GM19328 (cell line): ENCODE measurements around the gene MCC.
"Not testable (repeated sequence)": the region's sequence is repeated elsewhere in the genome, so short reads cannot be mapped to it uniquely, and the experiment has no call there.

Experiments
- ATAC-seq: cut with Tn5 transposase; IDR thresholded peaks from one replicate; pipeline ENCODE4 v1.9.1; 2021; ENCODE audit warnings: mild to moderate bottlenecking, moderate library complexity; ENCODE audit not compliant: unreplicated experiment

Gene MCC

DNA sequence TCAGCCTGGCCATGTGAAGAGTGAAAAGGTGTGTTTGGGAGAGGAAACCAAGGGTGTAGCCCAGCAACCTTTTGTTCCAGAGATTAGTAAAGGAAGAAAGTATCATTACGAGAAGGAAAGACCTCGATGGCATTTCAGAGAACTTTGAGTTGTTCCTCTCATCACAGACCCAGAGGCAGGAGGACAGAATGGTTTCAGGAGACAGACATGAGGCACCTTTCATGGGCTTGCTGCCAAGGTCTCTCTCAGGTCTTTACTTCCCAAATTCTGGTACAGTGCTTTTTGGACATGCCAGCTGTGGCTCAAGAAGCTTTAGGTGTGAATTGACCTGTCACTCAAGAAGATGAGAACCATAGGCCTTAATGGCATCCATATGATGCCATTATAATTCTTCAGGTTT lies 2.8 kb upstream of the MCC start:
- ATAC-seq, result no peak

DNA sequence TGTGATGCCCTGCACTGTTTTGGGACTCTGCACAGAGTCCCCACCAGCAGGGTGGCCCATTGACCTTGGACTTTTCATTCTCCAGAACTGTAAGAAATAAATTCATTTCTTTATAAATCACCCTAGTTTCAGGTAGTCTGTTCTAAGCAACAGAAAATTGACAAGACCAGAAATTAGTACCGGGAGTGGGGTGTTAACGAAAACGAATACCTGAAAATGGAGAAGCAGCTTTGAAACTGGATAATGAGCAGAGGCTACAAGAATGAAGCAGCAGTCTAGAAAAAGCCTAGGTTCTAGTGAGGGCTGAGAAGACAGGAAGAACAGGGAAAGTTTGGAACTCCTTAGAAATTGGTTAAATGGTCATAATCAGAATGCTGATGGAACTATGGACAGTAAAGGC lies 2.1 kb upstream of the MCC start:
- no peak for ATAC-seq

DNA sequence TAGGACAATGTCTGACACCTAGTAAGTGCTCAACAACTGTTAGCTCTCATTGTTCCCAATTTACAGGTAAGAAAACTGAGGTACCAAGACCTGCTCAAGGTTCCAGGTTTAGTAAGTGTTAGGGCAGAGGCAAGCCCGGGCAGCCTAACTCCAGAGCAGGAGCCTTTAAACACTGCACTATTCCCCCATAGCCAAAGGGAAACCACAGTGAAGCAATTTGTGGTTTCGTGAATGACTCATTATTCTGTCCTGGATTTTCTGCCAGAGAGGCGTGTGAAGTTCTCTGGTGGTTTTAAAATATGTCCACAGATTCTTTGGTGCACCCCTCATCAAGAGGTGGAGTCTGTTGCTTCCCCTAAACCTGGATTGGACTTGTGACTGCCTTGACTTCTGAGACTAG lies 1.0 kb upstream of the MCC start:
- ATAC-seq, result no peak

DNA sequence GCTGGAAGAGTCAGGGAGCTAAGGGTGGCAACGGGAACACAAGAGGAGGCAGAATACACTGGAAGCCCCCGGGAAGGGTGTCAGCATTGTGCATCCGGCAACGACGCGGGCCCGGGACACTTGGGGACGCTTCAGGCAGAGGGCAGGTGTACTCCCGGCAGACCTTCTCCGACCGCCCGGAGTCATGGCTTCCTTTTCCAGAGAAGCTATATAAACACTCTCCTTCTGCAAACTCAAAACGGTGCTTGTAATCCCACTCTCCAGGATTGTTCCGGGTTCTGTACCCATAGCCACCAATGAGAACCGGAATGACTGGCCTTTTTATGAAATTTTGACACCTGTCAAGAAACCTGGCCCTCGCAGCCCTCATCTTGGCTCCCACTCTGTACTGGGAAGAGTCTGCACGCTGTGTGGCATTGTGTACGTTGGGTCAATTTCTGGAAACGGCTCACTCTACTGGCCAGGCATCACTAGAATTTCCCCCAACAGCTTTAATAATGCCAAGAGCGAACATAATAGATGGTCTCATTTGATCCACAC lies 462 bp upstream of the MCC start:
- no peak for ATAC-seq

DNA sequence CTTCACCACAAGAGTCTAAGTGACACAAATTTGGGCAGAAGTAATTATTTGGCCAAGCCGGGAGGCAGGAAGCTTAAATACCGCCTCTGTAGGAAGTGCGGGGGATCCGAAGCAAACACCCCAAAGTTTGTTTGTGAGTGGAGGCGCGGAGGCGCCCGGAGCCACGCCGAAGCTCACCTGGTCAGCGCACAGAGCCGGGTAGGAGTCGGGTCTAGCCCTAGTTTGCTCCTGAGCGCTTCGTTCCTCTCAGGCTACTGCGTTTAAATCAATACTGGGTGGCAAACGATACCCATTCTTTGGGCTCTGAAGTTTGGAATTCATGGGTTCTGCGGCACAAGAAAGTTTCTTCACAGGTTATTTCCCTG lies 855 bp downstream of the MCC start:
- ATAC-seq, result no peak

DNA sequence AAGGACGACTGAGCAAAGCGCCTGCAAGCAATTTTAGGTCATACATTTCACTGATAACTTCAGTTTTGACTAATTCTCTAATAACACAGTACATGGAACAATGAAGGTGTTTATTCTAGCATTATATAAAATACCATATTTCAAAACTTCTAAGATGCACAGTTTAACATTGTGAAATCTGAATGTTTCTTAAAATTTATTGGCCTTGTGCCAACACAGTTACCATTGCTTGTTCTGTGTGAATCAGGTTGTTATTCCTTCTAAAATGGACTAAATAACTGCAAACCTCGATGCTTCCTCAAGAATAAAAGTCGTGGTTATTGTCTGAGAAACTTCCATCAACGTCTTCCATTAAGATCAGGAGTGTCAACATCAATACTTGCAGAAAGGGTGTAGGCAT lies 8.0 kb downstream of the MCC start:
- no peak for ATAC-seq

DNA sequence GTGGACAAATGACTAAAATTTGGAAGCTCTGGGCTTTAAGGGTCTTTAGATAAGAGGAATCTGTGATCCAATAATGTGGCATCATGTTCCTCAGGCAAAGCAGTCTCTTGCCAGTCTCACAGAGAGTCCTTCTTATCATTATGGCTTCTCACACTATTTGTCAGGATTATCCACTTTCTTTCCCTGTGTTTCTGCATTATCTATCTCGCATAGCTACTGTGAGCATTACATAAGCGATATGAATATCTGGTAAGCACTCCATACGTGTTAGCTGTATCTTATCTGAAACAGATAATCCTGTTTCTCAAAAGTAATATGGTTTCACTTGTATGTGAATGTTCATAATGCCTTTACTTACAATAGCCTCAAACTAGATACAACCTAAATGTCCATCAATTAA lies 9.6 kb downstream of the MCC start:
- no peak for ATAC-seq

DNA sequence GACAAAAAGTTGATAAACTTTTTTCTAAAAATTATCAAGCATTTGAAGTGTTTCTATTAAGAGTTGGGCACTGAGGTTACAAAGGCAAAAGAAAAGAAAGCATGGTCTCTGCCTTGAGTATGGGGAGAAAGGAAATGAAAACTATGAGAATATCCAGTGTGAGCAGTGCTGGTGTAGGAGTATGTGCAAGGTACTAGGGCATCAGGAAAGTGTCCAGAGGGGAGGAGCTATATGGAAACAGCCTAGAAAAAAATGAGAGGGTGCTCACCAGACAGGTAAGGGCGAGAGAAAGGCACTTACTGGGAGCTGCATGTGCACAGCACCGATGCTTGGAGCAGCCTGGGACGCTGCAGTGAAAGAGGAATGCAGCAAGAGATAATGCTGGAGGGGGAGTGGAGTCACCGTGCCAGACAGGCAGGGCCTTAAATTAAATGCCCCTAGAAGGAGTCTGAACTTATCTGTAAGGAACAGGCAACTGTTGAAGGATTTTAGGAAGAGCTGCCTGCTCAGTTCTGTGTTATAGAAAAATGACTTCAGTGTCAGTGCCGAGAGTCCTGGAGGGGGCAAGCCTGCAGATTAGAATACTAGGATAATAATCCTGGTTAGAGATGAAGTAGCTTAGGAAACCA lies 14.0 kb downstream of the MCC start:
- no peak for ATAC-seq

DNA sequence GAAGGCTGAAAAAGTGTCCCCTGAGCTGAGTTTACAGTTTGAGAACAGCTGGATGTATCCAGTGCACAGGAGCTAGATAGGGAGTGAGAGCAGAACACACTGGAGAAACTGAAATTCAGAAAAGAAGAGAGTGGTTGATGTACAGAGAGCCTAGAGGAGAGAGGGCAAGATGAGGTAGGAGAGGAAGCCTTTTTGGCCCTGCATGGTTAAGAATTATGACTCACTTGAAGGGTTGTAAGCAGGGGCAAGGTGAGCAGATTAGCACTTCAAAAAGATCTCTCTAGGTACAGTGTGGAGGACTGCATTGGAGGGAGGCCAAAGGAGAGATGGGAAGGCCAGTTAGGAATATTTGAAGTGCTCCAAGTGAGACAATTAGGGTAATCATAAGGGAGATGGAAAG lies 25.2 kb downstream of the MCC start:
- no peak for ATAC-seq

DNA sequence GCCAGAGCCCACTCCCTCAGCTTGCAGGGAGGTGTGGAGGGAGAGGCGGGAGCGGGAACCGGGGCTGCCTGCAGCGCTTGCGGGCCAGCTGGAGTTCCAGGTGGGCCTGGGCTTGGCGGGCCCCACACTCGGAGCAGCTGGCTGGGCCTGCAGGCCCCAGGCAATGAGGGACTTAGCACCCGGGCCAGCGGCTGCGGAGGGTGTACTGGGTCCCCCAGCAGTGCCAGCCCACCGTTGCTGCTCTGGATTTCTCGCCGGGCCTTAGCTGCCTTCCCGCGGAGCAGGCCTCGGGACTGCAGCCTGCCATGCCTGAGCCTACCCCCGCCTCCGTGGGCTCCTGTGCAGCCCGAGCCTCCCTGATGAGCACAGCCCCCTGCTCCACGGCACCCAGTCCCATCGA lies 31.1 kb downstream of the MCC start:
- not testable (repeated sequence) for ATAC-seq

DNA sequence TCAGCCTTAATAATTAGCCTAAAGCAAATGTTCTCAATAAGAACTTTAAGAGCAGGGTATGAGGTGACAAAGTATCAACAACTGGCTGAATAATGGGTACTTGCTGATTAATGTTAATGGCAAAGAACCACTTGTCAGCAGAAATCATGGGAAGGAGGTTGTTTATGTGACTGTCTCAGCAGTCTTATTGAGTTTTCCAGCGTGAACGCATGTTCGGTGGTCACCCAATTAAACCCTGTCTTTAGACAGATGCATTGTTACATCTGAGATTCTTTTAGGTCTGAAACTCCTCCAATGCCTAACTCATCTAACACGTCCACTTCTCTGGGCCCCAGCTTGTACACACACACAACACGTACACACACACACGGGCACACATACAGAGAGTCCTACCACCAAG lies 35.3 kb downstream of the MCC start:
- ATAC-seq, result no peak

DNA sequence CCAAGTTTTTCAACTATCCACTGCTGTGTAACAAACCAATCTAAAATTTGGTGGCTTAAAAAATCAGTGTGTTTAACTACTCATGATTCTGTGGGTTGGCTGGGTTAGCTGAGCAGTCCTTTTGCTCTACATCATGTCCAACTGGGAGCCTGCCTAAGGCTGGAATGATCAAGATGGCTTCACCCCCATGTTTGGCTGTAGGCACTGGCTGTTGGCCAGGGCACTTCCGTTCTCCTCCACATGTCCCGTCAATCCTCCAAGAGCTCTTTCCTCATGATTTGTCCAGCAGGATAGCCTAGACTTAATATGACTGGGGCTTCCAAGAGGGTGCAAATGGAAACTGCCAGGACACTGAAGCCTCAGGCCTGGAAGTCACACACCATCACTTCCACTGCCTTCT lies 36.5 kb downstream of the MCC start:
- ATAC-seq, result no peak

DNA sequence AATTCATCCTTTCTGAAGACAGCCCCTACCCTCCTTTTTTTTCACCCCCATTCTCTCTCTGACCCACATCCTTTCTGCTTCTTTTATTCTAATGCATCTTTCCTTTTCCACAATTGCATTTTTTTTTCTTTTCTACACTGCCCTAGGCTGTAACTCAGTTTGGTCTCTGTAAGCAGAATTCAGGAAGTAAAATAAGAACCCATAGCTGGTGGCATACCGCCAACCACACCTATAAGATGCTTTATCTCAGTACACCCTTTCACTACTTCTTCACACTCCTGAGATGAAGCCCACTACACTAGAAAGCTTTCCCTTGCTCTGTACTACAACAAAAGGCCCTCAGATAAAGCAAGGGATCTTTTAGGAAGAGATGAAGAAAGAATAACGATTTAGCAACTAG lies 37.3 kb downstream of the MCC start:
- no peak for ATAC-seq

DNA sequence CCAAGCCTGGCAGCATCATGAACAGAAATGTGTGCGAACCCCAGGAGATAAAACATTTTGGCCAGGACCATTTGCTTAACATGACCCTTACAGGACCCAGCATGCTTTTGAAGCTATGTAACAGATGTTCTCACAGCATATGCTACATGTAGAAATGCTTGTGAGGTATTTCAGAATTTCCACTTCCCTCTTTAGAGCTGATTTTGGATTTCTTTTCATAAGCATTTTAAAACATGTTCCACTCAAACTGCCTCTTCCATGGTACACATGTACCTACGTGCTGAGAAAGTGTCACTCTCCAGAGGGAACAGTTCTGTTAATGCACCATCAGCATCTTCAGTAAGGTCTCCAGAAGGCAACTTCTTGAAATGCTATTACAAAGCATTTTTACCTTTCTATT lies 37.8 kb downstream of the MCC start:
- ATAC-seq, result no peak

DNA sequence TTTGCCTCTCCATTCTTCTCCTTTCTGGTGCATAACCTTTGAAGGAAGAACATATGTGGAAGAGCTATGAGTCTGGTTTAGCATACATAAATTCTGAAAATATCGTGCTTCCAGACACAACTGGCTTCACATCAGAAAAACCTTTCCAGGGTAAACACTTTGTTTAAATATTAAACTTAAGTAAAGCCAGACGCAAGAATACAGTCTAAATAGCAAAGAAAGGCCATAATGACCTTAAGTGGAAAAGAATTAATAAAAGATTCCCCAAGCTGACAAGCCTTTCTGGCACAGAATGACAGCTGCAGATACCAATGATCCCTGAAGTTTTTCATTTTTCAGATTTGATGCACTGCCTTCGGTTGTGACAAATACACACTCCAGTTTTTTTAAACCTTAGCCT lies 40.0 kb downstream of the MCC start:
- ATAC-seq, result no peak

DNA sequence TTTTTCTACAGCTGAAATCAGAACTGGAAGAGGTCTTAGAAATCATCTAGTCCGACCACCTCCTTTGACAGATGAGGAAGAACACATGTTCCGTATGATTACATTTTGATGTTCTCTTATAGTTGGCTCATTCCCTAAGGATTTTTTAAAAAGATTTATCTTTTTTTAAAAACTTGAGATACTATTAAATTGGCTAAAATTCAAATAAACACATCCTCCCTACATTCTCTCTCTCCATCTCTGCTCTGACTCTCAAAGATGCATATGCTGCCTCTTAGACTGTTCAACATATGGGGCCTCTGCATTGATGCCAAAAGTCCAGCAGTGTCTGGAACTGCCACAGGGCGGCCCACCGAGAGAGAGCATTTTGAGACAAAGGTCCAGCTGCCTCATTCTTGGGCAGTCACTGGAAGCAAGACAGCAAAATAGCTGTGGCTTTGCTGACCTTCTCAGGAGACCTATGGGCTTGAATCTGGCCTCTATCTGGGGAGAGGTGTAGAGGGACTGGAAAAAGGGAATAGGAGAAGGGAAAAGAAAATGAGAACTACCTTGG lies 40.7 kb downstream of the MCC start:
- no peak for ATAC-seq

DNA sequence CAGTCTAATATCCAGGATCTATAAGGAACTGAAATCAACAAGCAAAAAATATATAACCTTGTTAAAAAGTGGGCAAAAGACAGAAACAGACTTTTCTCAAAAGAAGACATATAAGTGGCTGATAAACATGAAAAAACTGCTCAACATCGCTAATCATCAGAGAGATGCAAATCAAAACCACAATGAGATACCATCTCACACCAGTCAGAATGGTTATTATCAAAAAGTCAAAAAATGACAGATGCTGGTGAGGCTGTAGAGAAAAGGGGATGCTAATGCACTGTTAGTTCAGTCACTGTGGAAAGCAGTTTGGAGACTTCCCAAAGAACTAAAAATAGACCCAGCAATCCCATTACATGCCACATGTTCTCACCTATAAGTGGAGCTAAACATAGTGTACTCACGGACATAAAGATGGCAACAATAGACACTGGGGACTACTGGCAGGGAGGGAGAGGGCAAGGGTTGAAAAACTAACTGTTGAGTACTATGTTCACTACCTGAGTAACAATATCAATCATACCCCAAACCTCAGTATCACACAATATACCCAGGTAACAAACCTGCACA lies 41.8 kb downstream of the MCC start:
- ATAC-seq, result no peak

DNA sequence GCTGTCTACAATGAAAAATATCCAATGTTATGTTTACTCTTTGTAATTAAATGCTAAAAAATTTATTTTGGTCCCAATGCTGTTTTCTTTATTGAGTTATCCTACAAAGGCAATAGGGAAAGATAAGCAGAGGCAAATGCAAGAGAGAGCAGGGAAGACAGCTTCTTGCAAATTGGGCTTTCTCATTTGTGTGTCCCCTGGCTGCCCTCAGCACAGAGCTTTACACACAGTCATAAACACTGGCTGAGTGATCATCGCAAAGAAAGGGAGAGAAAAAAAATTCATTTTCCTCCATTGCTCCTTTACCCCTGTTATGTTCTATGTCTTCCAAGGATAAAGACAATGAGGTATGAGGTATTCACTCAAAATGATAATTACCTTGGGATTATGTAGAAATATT lies 51.1 kb downstream of the MCC start:
- no peak for ATAC-seq

DNA sequence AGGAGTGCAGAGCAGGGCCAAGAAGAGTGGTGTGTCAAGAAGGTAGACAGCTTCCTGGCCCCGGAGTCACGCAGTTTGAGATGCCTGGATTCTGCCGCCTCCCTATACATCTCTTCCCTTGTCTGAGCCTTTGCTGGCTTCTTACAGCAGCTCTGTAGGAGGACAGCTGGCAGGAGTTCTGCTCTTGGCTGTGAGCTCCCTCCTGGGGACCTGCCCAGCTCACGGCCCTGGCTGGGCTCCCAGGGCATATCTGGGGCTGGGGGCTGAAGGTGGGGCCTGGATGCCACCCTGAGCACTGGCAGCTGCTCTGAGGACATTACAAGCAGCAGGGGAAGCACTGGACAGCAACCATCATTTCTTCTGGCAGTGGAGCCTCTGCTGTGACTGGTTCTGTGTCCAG lies 52.7 kb downstream of the MCC start:
- no peak for ATAC-seq

DNA sequence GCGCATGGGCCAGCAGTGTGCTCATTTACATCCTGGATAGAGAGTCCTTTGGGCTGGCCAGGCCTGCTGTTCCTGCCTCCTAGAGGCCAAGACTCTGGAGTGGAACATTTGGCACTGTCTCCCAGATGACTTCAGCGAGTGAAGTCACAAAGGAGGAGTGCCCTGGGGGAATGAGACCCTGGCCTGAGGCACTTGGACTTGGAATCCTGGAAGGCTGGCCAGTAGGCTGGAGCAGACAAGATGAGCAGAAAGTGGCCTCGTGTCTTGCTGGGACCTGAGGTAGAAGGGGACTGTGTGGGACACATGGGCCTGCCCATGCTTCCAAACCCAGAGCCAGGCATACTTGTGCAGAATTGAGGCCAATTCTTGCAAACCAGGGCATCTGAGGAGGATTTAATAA lies 53.4 kb downstream of the MCC start, which contains the start of gene TSSK1B:
Gene TSSK1B, minus strand, starts transcription at position 101 of the 400 bp plus-strand sequence. CDS start 150 bp downstream, outside the sequence.
- no peak for ATAC-seq

DNA sequence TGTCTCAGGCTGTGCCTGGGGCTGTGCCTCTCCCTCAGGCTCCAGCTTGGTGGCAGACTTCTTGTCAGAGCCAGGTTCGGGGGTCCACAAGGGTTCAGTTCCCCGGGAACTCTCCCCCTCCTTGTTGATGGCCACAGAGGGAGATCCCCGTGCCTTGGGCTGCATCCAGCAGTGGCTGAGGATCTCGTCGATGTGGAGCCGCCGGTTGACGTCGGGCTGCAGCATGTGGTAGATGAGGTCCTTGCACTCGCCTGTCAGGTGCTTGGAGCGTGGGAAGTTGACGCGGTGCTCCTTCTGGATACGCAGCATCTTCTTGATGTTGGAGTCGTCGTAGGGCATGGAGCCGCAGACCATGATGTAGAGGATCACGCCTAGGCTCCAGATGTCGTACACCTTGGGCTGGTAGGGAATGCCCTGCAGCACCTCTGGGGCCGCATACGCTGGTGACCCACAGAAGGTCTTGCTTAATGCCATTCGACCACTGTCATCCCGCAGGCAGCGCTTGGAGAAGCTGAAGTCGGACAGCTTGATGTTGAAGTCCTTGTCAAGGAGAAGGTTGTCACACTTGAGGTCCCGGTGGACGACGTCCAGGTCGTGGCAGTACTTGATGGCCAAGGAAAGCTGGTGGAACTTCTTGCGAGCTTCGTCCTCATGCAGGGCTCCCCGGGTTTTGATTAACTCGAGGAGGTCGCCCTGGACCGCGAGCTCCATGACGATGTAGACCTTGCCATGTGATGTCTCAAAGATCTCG lies 54.2 kb downstream of the MCC start:
- no peak for ATAC-seq

DNA sequence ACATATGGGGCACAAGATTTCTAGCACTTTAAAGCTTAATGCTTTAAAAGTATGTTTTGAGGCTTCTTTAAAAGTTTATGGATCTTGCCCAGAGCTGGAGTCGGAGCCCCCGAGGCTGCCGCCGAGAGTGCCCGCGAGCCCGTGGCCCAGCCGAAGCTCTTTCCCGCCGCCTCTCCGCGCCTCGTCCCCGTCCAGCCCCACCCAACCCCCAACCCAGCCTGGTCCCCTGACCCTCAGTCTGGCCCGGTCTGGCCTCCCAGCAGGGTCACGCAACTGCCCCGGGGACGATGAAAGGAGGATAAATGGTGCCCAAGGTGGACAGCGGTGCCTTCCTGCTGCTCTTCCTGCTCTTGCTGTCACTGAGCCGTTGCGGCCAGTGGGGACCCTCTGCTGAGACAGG lies 55.2 kb downstream of the MCC start:
- no peak for ATAC-seq
